ENCODE data around the gene OR5F1.

- no peak for TF ChIP-seq CTCF (IDR thresholded peaks at IDR 0.05)
- no peak for TF ChIP-seq POLR2AphosphoS5 (IDR thresholded peaks at IDR 0.05)
- TF ChIP-seq POLR2A (IDR thresholded peaks at IDR 0.05; ENCODE audit: low read depth), result no peak
- TF ChIP-seq EP300 (IDR thresholded peaks at IDR 0.05), result no peak
Measured at GRCh38 chr11:56013805-56014204, 19.4 kb upstream of the OR5F1 start.

Data from esophagus muscularis mucosa (tissue), 4 donors.